GM23338 (cell line): ENCODE results near the gene CMSS1.

Experiments used
- CREB1 ChIP-seq: fragments of 250-450 bp; sonication (Bioruptor Pico); IDR thresholded peaks from 2 replicates; pipeline ENCODE4 v1.5.0; 2020; ENCODE audit warnings: low read depth, mild to moderate bottlenecking, moderate library complexity
- EZH2 ChIP-seq: fragments of 200-600 bp; sonication (generic); IDR thresholded peaks from one replicate; pipeline ENCODE4 v1.8.0; 2017; ENCODE audit warnings: antibody characterized with exemption, mild to moderate bottlenecking, low read depth; ENCODE audit not compliant: unreplicated experiment
- EZH2phosphoT487 ChIP-seq: fragments of 200-600 bp; sonication (generic); IDR thresholded peaks from one replicate; pipeline ENCODE4 v1.8.1; 2018; ENCODE audit warnings: antibody characterized with exemption; ENCODE audit not compliant: unreplicated experiment
- JUNB ChIP-seq: IDR thresholded peaks from one replicate; pipeline ENCODE4 v1.6.1; 2016; ENCODE audit warnings: antibody characterized with exemption; ENCODE audit not compliant: unreplicated experiment
- POLR2AphosphoS5 ChIP-seq: IDR thresholded peaks from 2 replicates; pipeline ENCODE4 v1.6.1; 2016; ENCODE audit warnings: antibody characterized with exemption, low read depth
- STAT1 ChIP-seq: IDR thresholded peaks from one replicate; pipeline ENCODE4 v1.6.1; 2016; ENCODE audit warnings: antibody characterized with exemption; ENCODE audit not compliant: unreplicated experiment
- TF ChIP-seq, protein P1 (sequence below), 2 experiments: fragments of 200-600 bp in 1 of 2; sonication (generic) in 1 of 2; conservative IDR thresholded peaks; 2 replicates each; pipeline versions ENCODE4 v1.5.1 to v1.6.1; 2016 to 2017; ENCODE audit warnings: antibody characterized with exemption in 2 of 2, low read depth in 2 of 2, mild to moderate bottlenecking in 2 of 2, moderate library complexity in 1 of 2
- TF ChIP-seq, protein P2 (sequence below): IDR thresholded peaks from 2 replicates; pipeline ENCODE4 v1.6.1; 2016; ENCODE audit warnings: antibody characterized with exemption

GRCh38 chr3:99885851-99886250 lies 68.2 kb downstream of the CMSS1 start:
- TF ChIP-seq, protein P1, sequence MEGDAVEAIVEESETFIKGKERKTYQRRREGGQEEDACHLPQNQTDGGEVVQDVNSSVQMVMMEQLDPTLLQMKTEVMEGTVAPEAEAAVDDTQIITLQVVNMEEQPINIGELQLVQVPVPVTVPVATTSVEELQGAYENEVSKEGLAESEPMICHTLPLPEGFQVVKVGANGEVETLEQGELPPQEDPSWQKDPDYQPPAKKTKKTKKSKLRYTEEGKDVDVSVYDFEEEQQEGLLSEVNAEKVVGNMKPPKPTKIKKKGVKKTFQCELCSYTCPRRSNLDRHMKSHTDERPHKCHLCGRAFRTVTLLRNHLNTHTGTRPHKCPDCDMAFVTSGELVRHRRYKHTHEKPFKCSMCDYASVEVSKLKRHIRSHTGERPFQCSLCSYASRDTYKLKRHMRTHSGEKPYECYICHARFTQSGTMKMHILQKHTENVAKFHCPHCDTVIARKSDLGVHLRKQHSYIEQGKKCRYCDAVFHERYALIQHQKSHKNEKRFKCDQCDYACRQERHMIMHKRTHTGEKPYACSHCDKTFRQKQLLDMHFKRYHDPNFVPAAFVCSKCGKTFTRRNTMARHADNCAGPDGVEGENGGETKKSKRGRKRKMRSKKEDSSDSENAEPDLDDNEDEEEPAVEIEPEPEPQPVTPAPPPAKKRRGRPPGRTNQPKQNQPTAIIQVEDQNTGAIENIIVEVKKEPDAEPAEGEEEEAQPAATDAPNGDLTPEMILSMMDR (conservative IDR thresholded peaks at IDR 0.05; ENCODE audit: low read depth in 2 of 2) = no peak
- TF ChIP-seq EZH2 (no peak), CREB1 (CRISPR knock-in tag) (no peak), STAT1 (no peak), POLR2AphosphoS5 (no peak), JUNB (no peak), EZH2phosphoT487 (no peak)
- TF ChIP-seq, protein P2, sequence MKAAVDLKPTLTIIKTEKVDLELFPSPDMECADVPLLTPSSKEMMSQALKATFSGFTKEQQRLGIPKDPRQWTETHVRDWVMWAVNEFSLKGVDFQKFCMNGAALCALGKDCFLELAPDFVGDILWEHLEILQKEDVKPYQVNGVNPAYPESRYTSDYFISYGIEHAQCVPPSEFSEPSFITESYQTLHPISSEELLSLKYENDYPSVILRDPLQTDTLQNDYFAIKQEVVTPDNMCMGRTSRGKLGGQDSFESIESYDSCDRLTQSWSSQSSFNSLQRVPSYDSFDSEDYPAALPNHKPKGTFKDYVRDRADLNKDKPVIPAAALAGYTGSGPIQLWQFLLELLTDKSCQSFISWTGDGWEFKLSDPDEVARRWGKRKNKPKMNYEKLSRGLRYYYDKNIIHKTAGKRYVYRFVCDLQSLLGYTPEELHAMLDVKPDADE = no peak
